ENCODE results near the gene KIF12.

GRCh38 chr9:114086009-114086408 lies 13.1 kb downstream of the KIF12 start:
- TF ChIP-seq CTCF (IDR thresholded peaks at IDR 0.05; ENCODE audit: insufficient read depth, low read depth, low read length) (no peak), EZH2 (IDR thresholded peaks at IDR 0.05; ENCODE audit: insufficient read depth, low read length) (no peak)

Measured in astrocyte (in vitro differentiated cells and primary cell).